ENCODE measurements around the gene KRTAP22-2. TPM values are rescaled to one million over a fixed set of nuclear protein-coding genes. Genes with fewer than 3 reads are reported as not detected.

The KRTAP22-2 gene
- polyA plus RNA-seq, 4 donors, result not detected

DNA sequence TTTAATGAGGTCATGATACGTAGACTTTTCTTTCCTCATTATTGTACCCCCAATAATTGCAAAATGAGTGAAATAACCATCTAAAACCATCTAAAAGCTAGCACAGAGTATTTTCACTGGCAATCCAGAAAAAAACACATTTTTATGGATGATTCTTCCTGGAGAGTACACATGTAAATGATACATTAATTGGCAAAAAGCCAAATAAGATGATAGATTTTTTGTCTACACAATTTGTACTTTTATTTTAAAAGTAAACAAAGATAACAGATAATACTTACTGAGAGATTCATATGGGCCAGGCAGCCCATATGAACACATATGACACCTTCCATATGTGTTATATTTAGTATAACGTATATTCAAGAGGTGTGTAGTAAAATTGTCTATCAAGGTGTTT, 26.6 kb downstream of the KRTAP22-2 start:
- DNase-seq (ENCODE audit: low read depth in 4 of 4, low spot score in 3 of 4), result no peak

DNA sequence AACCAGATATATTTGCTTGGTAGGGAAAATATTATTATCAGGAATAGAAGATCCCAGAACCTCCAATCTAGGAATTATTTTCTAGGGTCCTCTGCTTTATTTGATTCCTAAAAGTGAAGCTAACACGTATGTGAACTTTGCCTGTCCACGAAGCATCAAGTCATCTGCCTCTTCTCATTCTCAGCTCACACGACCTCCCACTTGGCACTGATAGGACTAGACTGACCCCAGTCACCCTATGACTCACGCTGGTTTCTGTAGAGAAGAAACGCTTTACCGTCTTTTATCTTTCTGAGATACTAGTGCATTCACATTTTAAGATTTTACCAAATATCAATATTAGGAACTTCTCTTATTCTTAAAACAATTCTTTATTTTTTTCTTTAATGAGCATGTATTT, 27.1 kb downstream of the KRTAP22-2 start:
- no peak for DNase-seq (ENCODE audit: low read depth in 4 of 4, low spot score in 3 of 4)

DNA sequence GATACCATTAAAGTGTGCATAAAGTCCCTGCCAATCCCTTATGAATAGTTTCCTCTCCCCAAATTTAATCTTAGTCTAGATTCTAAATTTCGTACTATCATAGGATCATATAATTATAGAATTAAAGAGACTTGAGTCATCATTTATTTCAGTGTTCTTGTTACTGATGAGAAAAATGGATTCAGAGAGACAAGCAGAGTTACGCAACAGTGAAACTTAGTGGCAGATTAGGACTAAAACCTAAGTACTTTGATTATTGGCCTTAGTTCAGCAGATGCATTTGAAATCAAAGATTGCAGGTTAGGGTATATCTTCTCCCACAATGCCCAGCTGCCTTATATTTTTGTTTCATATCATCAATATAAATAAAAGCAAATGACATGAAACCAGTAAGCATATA, 28.2 kb downstream of the KRTAP22-2 start:
- no peak for DNase-seq (ENCODE audit: low read depth in 4 of 4, low spot score in 3 of 4)

DNA sequence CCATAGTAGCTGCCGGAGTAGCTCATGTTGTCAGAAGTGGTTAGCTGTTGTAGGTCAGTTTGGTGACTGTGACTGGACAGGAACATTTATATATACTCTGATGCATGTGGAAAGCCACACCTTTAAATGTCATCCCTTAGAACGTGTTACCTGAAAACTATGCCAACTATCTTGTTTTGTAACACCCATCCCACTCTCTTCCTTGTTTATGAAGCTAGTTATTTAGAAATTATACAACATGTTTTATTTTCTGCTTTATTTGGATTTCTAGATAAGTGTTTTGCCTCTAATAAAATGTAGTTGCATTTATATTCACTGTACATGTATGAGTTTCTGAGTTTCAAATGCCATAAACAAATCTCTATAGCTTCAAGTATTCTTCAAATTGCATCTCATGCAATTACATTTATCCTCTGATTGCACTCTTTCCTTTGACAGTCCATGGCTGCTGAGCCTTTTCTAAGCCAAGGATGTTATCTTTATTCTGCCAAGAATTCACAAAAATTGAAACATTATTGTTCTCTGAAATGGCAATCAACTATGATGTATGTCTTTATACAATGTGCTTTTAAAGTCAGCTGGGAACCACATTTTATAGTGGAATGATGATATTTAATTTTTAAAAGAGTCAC, 28.8 kb downstream of the KRTAP22-2 start, which contains the start of gene KRTAP19-7:
Gene KRTAP19-7 (minus strand): TSS at position 51 of the 632 bp plus-strand sequence. CDS start 25 bp downstream, at position 26.
- DNase-seq (ENCODE audit: low read depth in 4 of 4, low spot score in 3 of 4), result no peak

DNA sequence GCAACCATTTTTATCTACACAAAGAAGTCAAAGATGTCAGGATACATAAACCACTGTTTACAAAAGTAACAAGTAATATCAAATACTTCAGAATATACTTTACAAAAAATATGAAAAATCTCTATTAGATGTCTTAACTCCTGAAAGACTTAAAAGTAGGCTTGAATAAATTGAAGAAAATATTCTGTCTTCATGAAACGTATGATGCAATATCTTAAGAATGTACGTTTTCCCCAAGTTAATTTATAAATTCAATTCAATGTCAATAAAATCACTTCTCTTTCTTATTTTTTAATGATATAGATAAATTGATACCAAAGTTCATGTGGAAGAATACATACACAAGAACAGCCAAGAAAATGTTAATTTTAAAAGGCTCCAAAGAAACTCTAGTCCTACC, 35.1 kb downstream of the KRTAP22-2 start:
- no peak for DNase-seq (ENCODE audit: low read depth in 4 of 4, low spot score in 3 of 4)

DNA sequence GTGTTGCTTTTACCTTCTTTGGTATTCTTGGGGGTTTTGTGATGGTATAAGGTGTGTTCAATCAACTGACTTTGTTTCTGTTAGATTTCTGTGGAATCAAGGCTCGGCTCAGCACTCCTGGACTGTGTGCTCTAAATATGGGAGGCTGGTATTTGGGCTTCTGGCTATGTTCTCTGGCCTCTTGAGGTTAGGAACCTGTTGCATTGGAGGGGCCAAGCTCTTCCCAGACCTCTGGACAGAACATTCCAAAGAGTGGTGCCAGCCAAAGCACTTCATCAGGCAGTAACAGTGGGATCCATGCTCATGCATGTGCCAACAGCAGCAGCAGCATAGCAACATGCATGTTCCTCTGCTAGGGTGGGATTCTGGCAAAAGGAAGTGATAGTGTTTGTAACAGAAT, 37.4 kb downstream of the KRTAP22-2 start:
- no peak for DNase-seq (ENCODE audit: low read depth in 4 of 4, low spot score in 3 of 4)

DNA sequence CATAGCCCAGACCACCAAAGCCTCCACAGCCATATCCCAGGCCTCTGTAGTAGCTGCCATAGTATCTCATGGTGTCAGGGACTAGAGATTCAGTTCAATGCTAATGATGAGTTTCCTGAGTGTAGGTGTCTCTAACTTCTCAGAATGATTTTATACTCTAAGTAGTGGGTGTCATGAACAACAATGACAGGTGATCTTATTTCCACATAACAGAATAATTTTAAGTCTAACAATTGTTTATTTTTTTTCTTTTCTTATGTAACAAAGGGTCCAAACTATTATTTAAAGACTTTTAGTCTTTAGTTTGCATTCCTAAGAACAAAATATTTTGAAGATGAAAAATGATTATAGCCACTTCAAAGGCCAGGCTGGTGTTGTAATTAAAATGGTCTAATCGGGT, 48.4 kb downstream of the KRTAP22-2 start, which contains the start of gene KRTAP19-6:
Gene KRTAP19-6 (minus strand): TSS at position 101 of the 400 bp plus-strand sequence. CDS start 31 bp downstream, at position 70.
- DNase-seq (ENCODE audit: low read depth in 4 of 4, low spot score in 3 of 4), result no peak

Other genes with a start within 250 kb of the KRTAP22-2 start
- gene KRTAP23-1, start 241.8 kb downstream of the KRTAP22-2 start, polyA plus RNA-seq (ENCODE audit: insufficient read length in 4 of 4), result not detected
- not detected for gene KRTAP13-2, start 218.1 kb downstream of the KRTAP22-2 start, polyA plus RNA-seq (ENCODE audit: insufficient read length in 4 of 4)
- not detected for gene KRTAP13-1, start 194.4 kb downstream of the KRTAP22-2 start, polyA plus RNA-seq (ENCODE audit: insufficient read length in 4 of 4)
- gene KRTAP13-3, start 164.5 kb downstream of the KRTAP22-2 start, polyA plus RNA-seq (ENCODE audit: insufficient read length in 4 of 4), result not detected
- not detected for gene KRTAP13-4, start 160.2 kb downstream of the KRTAP22-2 start, polyA plus RNA-seq (ENCODE audit: insufficient read length in 4 of 4)
- gene KRTAP15-1, start 150.1 kb downstream of the KRTAP22-2 start, polyA plus RNA-seq (ENCODE audit: insufficient read length in 4 of 4), result not detected
- gene KRTAP19-1, start 110.0 kb downstream of the KRTAP22-2 start, polyA plus RNA-seq (ENCODE audit: insufficient read length in 4 of 4), result not detected
- gene KRTAP19-2, start 103.0 kb downstream of the KRTAP22-2 start, polyA plus RNA-seq (ENCODE audit: insufficient read length in 4 of 4), result not detected
- not detected for gene KRTAP19-3, start 98.4 kb downstream of the KRTAP22-2 start, polyA plus RNA-seq (ENCODE audit: insufficient read length in 4 of 4)
- not detected for gene KRTAP19-4, start 93.2 kb downstream of the KRTAP22-2 start, polyA plus RNA-seq (ENCODE audit: insufficient read length in 4 of 4)
- not detected for gene KRTAP19-5, start 88.3 kb downstream of the KRTAP22-2 start, polyA plus RNA-seq (ENCODE audit: insufficient read length in 4 of 4)
- gene KRTAP19-6, start 48.5 kb downstream of the KRTAP22-2 start, polyA plus RNA-seq (ENCODE audit: insufficient read length in 4 of 4), result not detected
- gene KRTAP19-7, start 29.1 kb downstream of the KRTAP22-2 start, polyA plus RNA-seq (ENCODE audit: insufficient read length in 4 of 4), result not detected
- gene KRTAP6-3, start 2.0 kb upstream of the KRTAP22-2 start, polyA plus RNA-seq (ENCODE audit: insufficient read length in 4 of 4), result not detected
- not detected for gene KRTAP6-2, start 8.5 kb upstream of the KRTAP22-2 start, polyA plus RNA-seq (ENCODE audit: insufficient read length in 4 of 4)
- not detected for gene KRTAP22-1, start 10.7 kb upstream of the KRTAP22-2 start, polyA plus RNA-seq (ENCODE audit: insufficient read length in 4 of 4)
- not detected for gene KRTAP6-1, start 23.5 kb upstream of the KRTAP22-2 start, polyA plus RNA-seq (ENCODE audit: insufficient read length in 4 of 4)
- gene KRTAP20-1, start 26.0 kb upstream of the KRTAP22-2 start, polyA plus RNA-seq (ENCODE audit: insufficient read length in 4 of 4), result not detected
- not detected for gene KRTAP20-4, start 30.2 kb upstream of the KRTAP22-2 start, polyA plus RNA-seq (ENCODE audit: insufficient read length in 4 of 4)
- gene KRTAP20-2, start 44.8 kb upstream of the KRTAP22-2 start, polyA plus RNA-seq (ENCODE audit: insufficient read length in 4 of 4), result not detected
- gene KRTAP20-3, start 52.5 kb upstream of the KRTAP22-2 start, polyA plus RNA-seq (ENCODE audit: insufficient read length in 4 of 4), result not detected
- not detected for gene KRTAP21-3, start 128.4 kb upstream of the KRTAP22-2 start, polyA plus RNA-seq (ENCODE audit: insufficient read length in 4 of 4)
- gene KRTAP21-2, start 156.9 kb upstream of the KRTAP22-2 start, polyA plus RNA-seq (ENCODE audit: insufficient read length in 4 of 4), result not detected
- gene KRTAP21-1, start 165.0 kb upstream of the KRTAP22-2 start, polyA plus RNA-seq (ENCODE audit: insufficient read length in 4 of 4), result not detected
- gene KRTAP8-1, start 222.9 kb upstream of the KRTAP22-2 start, polyA plus RNA-seq (ENCODE audit: insufficient read length in 4 of 4), result not detected
- gene KRTAP7-1, start 239.4 kb upstream of the KRTAP22-2 start, polyA plus RNA-seq (ENCODE audit: insufficient read length in 4 of 4), result not detected